ENCODE measurements around the gene TRIM13. TPM values are rescaled to one million over a fixed set of nuclear protein-coding genes. Genes with fewer than 3 reads are reported as not detected.
"Not testable (repeated sequence)": the region's sequence is repeated elsewhere in the genome, so short reads cannot be mapped to it uniquely, and the experiment has no call there.

Gene TRIM13
- 10 to 100 TPM; 17.7 to 18.1 TPM for total RNA-seq

GRCh38 chr13:49996951-49997895 is at the start of gene TRIM13:
TRIM13 (plus strand) TSS chr13:49997042; CDS start chr13:50011941, 14,899 bp downstream.
- Mint-ChIP-seq H3K4me1 (peaks cover 37% of the 10 kb centered on the region), H3K9me3 (no peaks in the 10 kb centered on the region), H3K36me3 (peaks cover 19% of the 10 kb centered on the region), H3K27me3 (no peaks in the 10 kb centered on the region), H3K4me3 (peak within 1 kb of the TSS; percentile 86), H3K27ac (peak within 1 kb of the TSS; percentile 89)
- peak; percentile 80 for DNase-seq

GRCh38 chr13:49948777-49949270 is 48.0 kb upstream of the TRIM13 start:
- not testable (repeated sequence) for H3K4me1 Mint-ChIP-seq, H3K36me3 Mint-ChIP-seq, H3K27ac Mint-ChIP-seq, H3K27me3 Mint-ChIP-seq, DNase-seq, H3K9me3 Mint-ChIP-seq, H3K4me3 Mint-ChIP-seq

- Mint-ChIP-seq H3K27me3 (peaks cover 15% of the 10 kb centered on the region), H3K4me1 (no peaks in the 10 kb centered on the region), H3K36me3 (peaks cover 2% of the 10 kb centered on the region), H3K9me3 (peaks cover 5% of the 10 kb centered on the region), H3K4me3 (no peak overlapping the region), H3K27ac (no peak overlapping the region)
- no peak for DNase-seq
Observed at GRCh38 chr13:49951754-49952535, 44.9 kb upstream of the TRIM13 start.

- Mint-ChIP-seq H3K36me3 (no peaks in the 10 kb centered on the region), H3K27me3 (peaks cover 17% of the 10 kb centered on the region), H3K27ac (no peak overlapping the region), H3K9me3 (peaks cover 5% of the 10 kb centered on the region), H3K4me3 (no peak overlapping the region), H3K4me1 (no peaks in the 10 kb centered on the region)
- no peak for DNase-seq
Observed at GRCh38 chr13:49953560-49953959, 43.3 kb upstream of the TRIM13 start.

- Mint-ChIP-seq H3K4me1 (no peaks in the 10 kb centered on the region), H3K9me3 (no peaks in the 10 kb centered on the region), H3K36me3 (no peaks in the 10 kb centered on the region), H3K27me3 (peaks cover 11% of the 10 kb centered on the region), H3K4me3 (no peak overlapping the region), H3K27ac (no peak overlapping the region)
- no peak for DNase-seq
Observed at GRCh38 chr13:49954674-49955455, 42.0 kb upstream of the TRIM13 start.

GRCh38 chr13:49956131-49956530 is 40.7 kb upstream of the TRIM13 start:
- H3K4me1 Mint-ChIP-seq: no peaks in the 10 kb centered on the region
- H3K36me3 Mint-ChIP-seq: peaks cover 3% of the 10 kb centered on the region
- H3K9me3 Mint-ChIP-seq: no peaks in the 10 kb centered on the region
- H3K4me3 Mint-ChIP-seq: no peak overlapping the region
- DNase-seq: no peak
- peaks cover 15% of the 10 kb centered on the region for H3K27me3 Mint-ChIP-seq
- H3K27ac Mint-ChIP-seq: no peak overlapping the region

GRCh38 chr13:49958321-49958720 is 38.5 kb upstream of the TRIM13 start:
- H3K4me1 Mint-ChIP-seq: no peaks in the 10 kb centered on the region
- peaks cover 3% of the 10 kb centered on the region for H3K36me3 Mint-ChIP-seq
- H3K27me3 Mint-ChIP-seq: peaks cover 15% of the 10 kb centered on the region
- H3K27ac Mint-ChIP-seq: no peak overlapping the region
- H3K9me3 Mint-ChIP-seq: peaks cover 5% of the 10 kb centered on the region
- H3K4me3 Mint-ChIP-seq: no peak overlapping the region
- no peak for DNase-seq

- Mint-ChIP-seq H3K27me3 (no peaks in the 10 kb centered on the region), H3K4me1 (no peaks in the 10 kb centered on the region), H3K4me3 (no peak overlapping the region), H3K27ac (no peak overlapping the region), H3K9me3 (peaks cover 13% of the 10 kb centered on the region), H3K36me3 (peaks cover 4% of the 10 kb centered on the region)
- DNase-seq: no peak
Observed at GRCh38 chr13:49967456-49967855, 29.4 kb upstream of the TRIM13 start.

- DNase-seq: no peak
- H3K4me3 Mint-ChIP-seq: no peak overlapping the region
- no peaks in the 10 kb centered on the region for H3K36me3 Mint-ChIP-seq
- no peaks in the 10 kb centered on the region for H3K27me3 Mint-ChIP-seq
- H3K4me1 Mint-ChIP-seq: peaks cover 2% of the 10 kb centered on the region
- no peak overlapping the region for H3K27ac Mint-ChIP-seq
- no peaks in the 10 kb centered on the region for H3K9me3 Mint-ChIP-seq
Observed at GRCh38 chr13:49972709-49973108, 24.1 kb upstream of the TRIM13 start.

GRCh38 chr13:49975826-49976225 is 21.0 kb upstream of the TRIM13 start:
- no peaks in the 10 kb centered on the region for H3K27me3 Mint-ChIP-seq
- no peak for DNase-seq
- H3K4me1 Mint-ChIP-seq: peaks cover 2% of the 10 kb centered on the region
- H3K27ac Mint-ChIP-seq: no peak overlapping the region
- H3K36me3 Mint-ChIP-seq: peaks cover 1% of the 10 kb centered on the region
- H3K9me3 Mint-ChIP-seq: no peaks in the 10 kb centered on the region
- H3K4me3 Mint-ChIP-seq: no peak overlapping the region

- peak; percentile 60 for DNase-seq
- H3K27ac Mint-ChIP-seq: no peak overlapping the region
- H3K9me3 Mint-ChIP-seq: no peaks in the 10 kb centered on the region
- H3K4me3 Mint-ChIP-seq: no peak overlapping the region
- no peaks in the 10 kb centered on the region for H3K27me3 Mint-ChIP-seq
- H3K4me1 Mint-ChIP-seq: peaks cover 2% of the 10 kb centered on the region
- H3K36me3 Mint-ChIP-seq: peaks cover 1% of the 10 kb centered on the region
Observed at GRCh38 chr13:49976314-49977258, 20.3 kb upstream of the TRIM13 start.

- Mint-ChIP-seq H3K4me1 (peaks cover 2% of the 10 kb centered on the region), H3K4me3 (no peak overlapping the region), H3K27ac (no peak overlapping the region), H3K27me3 (no peaks in the 10 kb centered on the region), H3K36me3 (peaks cover 1% of the 10 kb centered on the region), H3K9me3 (no peaks in the 10 kb centered on the region)
- no peak for DNase-seq
Observed at GRCh38 chr13:49977992-49978391, 18.9 kb upstream of the TRIM13 start.

GRCh38 chr13:49980266-49980665 is 16.6 kb upstream of the TRIM13 start:
- Mint-ChIP-seq H3K9me3 (no peaks in the 10 kb centered on the region), H3K4me3 (no peak overlapping the region), H3K27me3 (no peaks in the 10 kb centered on the region), H3K27ac (no peak overlapping the region), H3K4me1 (peaks cover 2% of the 10 kb centered on the region), H3K36me3 (peaks cover 1% of the 10 kb centered on the region)
- no peak for DNase-seq

- H3K27me3 Mint-ChIP-seq: no peaks in the 10 kb centered on the region
- no peak overlapping the region for H3K27ac Mint-ChIP-seq
- H3K9me3 Mint-ChIP-seq: no peaks in the 10 kb centered on the region
- H3K4me3 Mint-ChIP-seq: no peak overlapping the region
- H3K4me1 Mint-ChIP-seq: no peaks in the 10 kb centered on the region
- peaks cover 1% of the 10 kb centered on the region for H3K36me3 Mint-ChIP-seq
- no peak for DNase-seq
Observed at GRCh38 chr13:49985129-49985528, 11.7 kb upstream of the TRIM13 start.

Data from activated naive CD8-positive, alpha-beta T cell treated with anti-CD3 and anti-CD28 coated beads for 36 hours (primary cell).